Heart right ventricle (tissue), 16 donors: Measurements from ENCODE around the gene COL13A1. TPM values are rescaled to one million over a fixed set of nuclear protein-coding genes. Genes with fewer than 3 reads are reported as not detected.

Experiments
- ATAC-seq, 8 donors: fragments of 200-7000 bp; cut with Tn5 transposase; one replicate each; pipeline ENCODE4 v1.9.1; 2020; ENCODE audit warnings: mild to moderate bottlenecking in 8 of 8, moderate library complexity in 8 of 8, moderate number of reproducible peaks in 1 of 8
- DNase-seq, 2 donors: peaks; one replicate each; pipeline ENCODE4 v3.0.0-alpha.2; 2020
- H3K27ac ChIP-seq, 10 donors: fragments of 200-600 bp; sonication (generic) in 2 of 10; one replicate each; pipeline versions ENCODE4 v1.5.0 to v1.8.0; 2020 to 2022; ENCODE audit warnings: mild to moderate bottlenecking in 3 of 10
- H3K27me3 ChIP-seq, 7 donors: fragments of 200-600 bp; one replicate each; pipeline ENCODE4 v1.8.0; 2021 to 2022; ENCODE audit warnings: mild to moderate bottlenecking in 2 of 7
- H3K36me3 ChIP-seq, 9 donors: fragments of 200-600 bp; sonication (generic) in 1 of 9; one replicate each; pipeline versions ENCODE4 v1.5.0 to v1.8.0; 2020 to 2022; ENCODE audit warnings: mild to moderate bottlenecking in 2 of 9
- H3K4me1 ChIP-seq, 9 donors: fragments of 200-600 bp; sonication (generic) in 1 of 9; one replicate each; pipeline versions ENCODE4 v1.5.0 to v1.8.0; 2020 to 2022; ENCODE audit warnings: mild to moderate bottlenecking in 4 of 9
- H3K4me3 ChIP-seq, 10 donors: fragments of 200-600 bp; sonication (generic) in 2 of 10; one replicate each; pipeline versions ENCODE4 v1.5.0 to v1.8.0; 2020 to 2022; ENCODE audit warnings: mild to moderate bottlenecking in 7 of 10, moderate library complexity in 2 of 10
- H3K9me3 ChIP-seq, 11 donors: fragments of 200-600 bp in 10 of 11; sonication (generic) in 2 of 11; one replicate each; pipeline versions ENCODE4 v1.5.0 to v1.8.0; 2013 to 2022; ENCODE audit warnings: mild to moderate bottlenecking in 2 of 11, control low read depth in 1 of 11, moderate library complexity in 1 of 11
- CTCF ChIP-seq, 9 donors: fragments of 200-600 bp; sonication (generic) in 2 of 9; IDR thresholded peaks; one replicate each; pipeline versions ENCODE4 v1.5.0 to v1.8.0; 2021 to 2022; ENCODE audit warnings: antibody characterized with exemption in 9 of 9, mild to moderate bottlenecking in 5 of 9, moderate library complexity in 1 of 9
- WGBS, 2 donors: extraction: QIAGEN DNeasy Blood & Tissue Kit; methylation state at CpG; one replicate each; pipeline ENCODE4 v1.1.7; 2013; ENCODE audit warnings: inconsistent platforms in 1 of 2; 5-methylcytosine and 5-hydroxymethylcytosine counted together
- intact Hi-C, 10 donors: fragments of 100-400 bp; cut with DNase I; formaldehyde crosslinking; loops; one replicate each; pipeline versions ENCODE4 v1.11.1 to v1.14.2; 2022
- polyA plus RNA-seq, 2 donors: library from polyadenylated mRNA; stranded (reverse); fragments of 200-250 nt; gene quantifications; one replicate each; pipeline ENCODE4 v1.2.3, GENCODE V29; 2013
- total RNA-seq, 10 donors: library from RNA; stranded (reverse); fragmentation: NEBNext Ultra II Directional in 3 of 10; extraction: Animal tissue kit (Norgen Biotek cat#: 25700) in 3 of 10; gene quantifications; one replicate each; pipeline versions ENCODE4 v1.2.1 to v1.2.4, GENCODE V29; 2021 to 2023
- donor health status: Arrhythmogenic right ventricular cardiomyopathy.
- donor health status: ischemic (EF 13 %, LVEDD 7.1; RV severe dilation, severe dysfunction).
- donor health status: healthy with polysubstance abuse.
- donor health status: DM: no; HTN: yes; CAD: no.
- donor health status: DM: no; HTN: no; CAD: no.
- donor health status: ischemic (EF 25% LVEDD 6.9; RV normal size, moderate dysfunction).
- donor health status: ischemic (EF 25% LVEDD 5.7; RV mildly dilated, moderate dysfunction).
- donor health status: healthy.
- donor health status: DM: yes; HTN: yes; CAD: no.
- donor health status: Ischemic cardiomyopathy.
- donor health status: ischemic (EF 35%, LVEDD 5.7; RV mildly dilated, moderate dysfunction).
- donor health status: nonischemic (EF 11% LVEDD 7.7; RV severe dilation, severe dysfunction).
- donor health status: DM: yes; HTN: yes; CAD: no.
- donor health status: PGD.
- donor health status: ischemic (EF 29% LVEDD 5.4; RV normal size, mild dysfunction).
- donor health status: nonischemic (EF 23%, LVEDD 6.1; RV moderate dilation, normal function).

COL13A1 gene
- total and polyA plus RNA-seq, 12 donors: 0.70 to 6.8 (median 2.7) TPM

- Histone ChIP-seq H3K4me3 (no peak overlapping the region), H3K27ac (no peak overlapping the region), H3K9me3 (no peaks in the 10 kb centered on the region), H3K27me3 (peaks cover 0 to 13% (median 0%) of the 10 kb centered on the region in 7 donors), H3K4me1 (peaks cover 0 to 33% (median 10%) of the 10 kb centered on the region in 9 donors), H3K36me3 (no peaks in the 10 kb centered on the region)
- intact Hi-C loops: no loop called here
- WGBS, 2 donors: 87 to 89% methylated on average over 8 of the region's 8 CpGs
- no peak for TF ChIP-seq CTCF (IDR thresholded peaks at IDR 0.05)
- no peak for ATAC-seq
- no peak for DNase-seq
Measured at GRCh38 chr10:69842020-69842419, 40.3 kb downstream of the COL13A1 start.

GRCh38 chr10:69842882-69843281 lies 41.2 kb downstream of the COL13A1 start:
- H3K36me3 ChIP-seq: no peaks in the 10 kb centered on the region
- peaks cover 0 to 33% (median 10%) of the 10 kb centered on the region in 9 donors for H3K4me1 ChIP-seq
- no peak overlapping the region for H3K4me3 ChIP-seq
- H3K27me3 ChIP-seq: peaks cover 0 to 13% (median 0%) of the 10 kb centered on the region in 7 donors
- TF ChIP-seq CTCF (IDR thresholded peaks at IDR 0.05): no peak
- DNase-seq (no peak), ATAC-seq (no peak)
- WGBS, 2 donors: 85 to 87% methylated on average over 10 of the region's 10 CpGs
- H3K9me3 ChIP-seq: no peaks in the 10 kb centered on the region
- intact Hi-C loops: no loop called here
- no peak overlapping the region for H3K27ac ChIP-seq

GRCh38 chr10:69843923-69844322 lies 42.2 kb downstream of the COL13A1 start:
- ATAC-seq: no peak
- no peak overlapping the region for H3K4me3 ChIP-seq
- no peaks in the 10 kb centered on the region for H3K9me3 ChIP-seq
- TF ChIP-seq CTCF (IDR thresholded peaks at IDR 0.05): no peak
- no peak overlapping the region for H3K27ac ChIP-seq
- H3K27me3 ChIP-seq: peaks cover 0 to 13% (median 0%) of the 10 kb centered on the region in 7 donors
- intact Hi-C loops: no loop called here
- 89 to 92% methylated on average over 6 of the region's 6 CpGs for WGBS, 2 donors
- H3K36me3 ChIP-seq: no peaks in the 10 kb centered on the region
- no peak for DNase-seq
- H3K4me1 ChIP-seq: peaks cover 0 to 33% (median 10%) of the 10 kb centered on the region in 9 donors

GRCh38 chr10:69844698-69845097 lies 43.0 kb downstream of the COL13A1 start:
- TF ChIP-seq CTCF (IDR thresholded peaks at IDR 0.05): no peak
- Histone ChIP-seq H3K27ac (no peak overlapping the region), H3K4me3 (no peak overlapping the region), H3K27me3 (peaks cover 0 to 13% (median 0%) of the 10 kb centered on the region in 7 donors), H3K36me3 (no peaks in the 10 kb centered on the region), H3K9me3 (no peaks in the 10 kb centered on the region), H3K4me1 (peaks cover 0 to 25% (median 9%) of the 10 kb centered on the region in 9 donors)
- WGBS, 2 donors: 68 to 69% methylated on average over 2 of the region's 2 CpGs
- no peak for DNase-seq
- no peak for ATAC-seq
- intact Hi-C loops: no loop called here
